DMS79 (cell line): Measurements from ENCODE around the gene KIF18A.
"Not testable (repeated sequence)": the region's sequence is repeated elsewhere in the genome, so short reads cannot be mapped to it uniquely, and the experiment has no call there.

Experiments used
- DNase-seq: peaks from one replicate; lab custom pipeline; 2025; lab: John Stamatoyannopoulos, UW

KIF18A gene

DNA sequence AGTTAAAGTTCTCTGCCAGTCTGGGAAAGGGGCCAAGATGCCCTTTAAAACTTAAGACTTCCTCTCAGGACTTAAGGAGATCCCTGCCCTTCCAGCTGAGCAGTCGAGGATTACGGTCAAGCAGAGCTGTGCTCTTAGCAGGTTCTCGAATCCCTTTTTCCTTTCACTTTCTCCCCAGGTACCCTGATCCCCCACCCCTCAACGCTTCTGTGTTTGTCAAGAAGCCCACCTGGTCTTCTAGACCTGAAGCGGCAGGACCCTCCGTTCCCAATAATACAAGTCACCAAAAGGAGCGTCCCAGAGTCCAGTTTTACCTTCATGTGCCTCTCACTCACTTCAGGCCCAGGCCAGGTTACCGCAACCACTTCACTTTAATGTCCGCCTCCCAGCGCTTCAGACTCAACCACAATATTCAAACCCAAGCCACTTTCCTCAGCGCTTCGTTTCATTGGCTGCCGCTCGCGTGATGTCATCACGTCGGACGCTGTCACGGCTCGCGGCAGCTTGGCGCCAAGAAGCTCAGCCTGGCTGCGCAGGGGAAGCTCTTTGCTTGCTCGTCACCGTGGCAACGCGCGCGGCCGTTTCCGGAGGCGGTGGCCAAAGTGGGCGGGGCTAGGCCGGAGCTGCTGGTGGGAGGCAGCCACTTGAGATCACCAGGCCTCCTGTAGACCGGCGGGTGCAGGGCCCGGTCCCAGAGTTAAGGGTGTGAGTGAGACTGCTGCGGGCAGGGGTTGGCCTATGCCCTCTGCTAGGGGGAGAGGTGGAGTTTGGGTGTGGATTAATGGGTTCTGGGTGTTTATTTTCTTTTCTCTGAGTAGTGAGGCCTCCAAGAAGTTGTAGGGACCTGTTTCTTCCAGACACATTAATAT lies at the start of gene KIF18A, which contains the start of gene METTL15:
TSS of gene KIF18A (minus strand) at position 407 of the 869 bp plus-strand sequence. CDS start 10,209 bp downstream, outside the sequence.
TSS of gene METTL15 (plus strand) at position 639 of the 869 bp plus-strand sequence. CDS start 4,947 bp downstream, outside the sequence.
- DNase-seq, result peak; percentile 97

DNA sequence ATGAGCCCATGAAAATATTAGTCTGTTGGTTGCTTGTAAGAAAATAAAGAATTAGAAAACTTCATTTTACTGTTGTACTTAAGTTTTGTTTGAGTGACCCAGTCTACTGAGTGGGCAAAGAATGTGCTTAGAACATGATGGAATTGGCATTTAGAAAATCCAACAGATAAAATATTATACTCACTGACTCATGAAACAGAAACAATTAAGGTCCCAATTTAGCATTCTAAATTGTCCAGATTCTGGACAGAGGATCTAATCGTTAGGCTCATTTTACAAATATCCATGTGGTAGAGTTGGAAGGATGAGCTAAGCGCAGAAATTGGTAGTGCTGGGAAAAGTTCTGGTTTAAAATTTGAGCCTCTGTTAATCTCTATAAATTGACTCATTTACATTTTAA lies 45.6 kb upstream of the KIF18A start:
- no peak for DNase-seq

DNA sequence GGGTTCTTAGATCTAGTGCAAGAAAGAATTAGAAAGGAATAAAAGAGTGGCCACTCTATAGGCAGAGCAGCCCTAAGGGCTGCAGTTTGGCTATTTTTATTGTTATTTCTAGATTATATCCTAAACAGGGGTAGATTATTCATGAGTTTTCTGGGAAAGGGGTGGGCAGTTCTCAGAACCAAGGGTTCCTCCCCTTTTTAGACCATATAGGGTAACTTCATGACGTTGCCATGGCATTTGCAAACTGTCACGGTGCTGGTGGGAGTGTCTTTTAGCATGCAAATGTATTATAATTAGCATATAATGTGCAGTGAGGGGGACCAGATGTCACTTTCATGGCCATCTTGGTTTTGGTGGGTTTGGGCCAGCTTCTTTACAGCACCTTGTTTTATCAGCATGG lies 44.8 kb upstream of the KIF18A start:
- no peak for DNase-seq

DNA sequence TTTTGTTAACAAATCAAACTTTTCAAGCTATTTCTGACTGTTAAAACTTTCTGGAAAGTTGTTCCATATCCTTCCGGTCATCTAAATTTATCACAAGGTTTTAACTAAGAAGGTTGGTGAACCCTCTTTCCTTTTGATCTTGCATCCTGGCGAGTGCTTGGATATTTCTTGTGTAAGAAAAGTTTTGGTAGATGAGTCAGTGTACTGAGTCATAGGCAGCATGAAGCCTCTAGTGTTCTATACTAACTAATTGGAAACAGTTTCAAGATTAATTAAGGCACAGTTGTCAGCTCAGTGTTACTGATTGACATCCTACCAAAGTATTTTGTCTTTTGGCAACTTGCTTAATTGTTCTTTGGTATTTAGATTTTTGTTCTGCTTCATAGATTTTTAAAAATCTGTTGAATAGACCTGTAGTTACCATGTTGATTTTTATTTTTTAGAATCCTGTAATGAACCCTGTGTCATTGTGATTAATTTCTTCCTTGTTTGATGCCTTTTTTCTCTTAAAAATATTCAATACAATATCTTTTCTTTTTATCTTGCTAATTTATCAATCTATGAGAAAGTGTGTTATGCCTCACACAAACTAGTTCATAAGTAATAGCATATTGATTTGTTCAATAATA lies 38.3 kb upstream of the KIF18A start:
- DNase-seq, result no peak

DNA sequence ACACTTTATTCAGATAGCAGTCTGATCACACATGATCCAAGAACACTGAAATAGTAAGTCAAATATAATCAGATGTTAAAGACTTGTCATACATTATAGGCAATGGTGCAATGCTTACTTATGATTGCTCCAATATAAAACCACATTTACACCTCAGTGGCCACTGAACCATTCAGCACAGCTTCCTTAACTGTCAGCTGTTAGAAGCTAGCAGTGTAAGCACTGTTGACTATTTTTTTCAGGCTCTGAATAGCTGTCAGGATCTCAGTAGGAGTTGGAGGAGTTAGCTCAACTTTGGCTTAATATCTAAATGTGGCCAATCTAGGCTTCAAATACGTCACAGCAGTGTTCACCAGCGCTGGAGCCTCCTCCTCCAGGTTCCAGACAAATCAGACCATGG lies 36.9 kb upstream of the KIF18A start:
- DNase-seq, result no peak

DNA sequence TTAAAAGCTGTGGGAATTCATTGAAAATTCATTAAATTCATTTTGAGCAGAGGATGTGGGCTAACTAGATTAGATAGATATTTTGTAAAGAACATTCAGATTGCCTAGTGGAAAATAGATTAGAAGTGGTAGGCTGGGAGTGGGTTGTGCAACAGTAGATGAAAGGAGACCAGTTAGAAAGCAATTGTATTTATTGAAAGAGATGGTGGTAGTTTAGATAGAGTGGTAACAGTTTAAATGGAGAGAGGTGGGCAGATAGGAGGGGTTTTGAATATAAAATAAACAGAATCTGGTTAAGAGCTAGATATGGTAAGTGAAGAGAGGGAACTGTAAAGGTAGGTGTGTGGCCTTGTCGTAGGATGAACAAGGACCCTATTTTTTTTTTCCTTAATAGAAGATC lies 34.8 kb upstream of the KIF18A start:
- no peak for DNase-seq

DNA sequence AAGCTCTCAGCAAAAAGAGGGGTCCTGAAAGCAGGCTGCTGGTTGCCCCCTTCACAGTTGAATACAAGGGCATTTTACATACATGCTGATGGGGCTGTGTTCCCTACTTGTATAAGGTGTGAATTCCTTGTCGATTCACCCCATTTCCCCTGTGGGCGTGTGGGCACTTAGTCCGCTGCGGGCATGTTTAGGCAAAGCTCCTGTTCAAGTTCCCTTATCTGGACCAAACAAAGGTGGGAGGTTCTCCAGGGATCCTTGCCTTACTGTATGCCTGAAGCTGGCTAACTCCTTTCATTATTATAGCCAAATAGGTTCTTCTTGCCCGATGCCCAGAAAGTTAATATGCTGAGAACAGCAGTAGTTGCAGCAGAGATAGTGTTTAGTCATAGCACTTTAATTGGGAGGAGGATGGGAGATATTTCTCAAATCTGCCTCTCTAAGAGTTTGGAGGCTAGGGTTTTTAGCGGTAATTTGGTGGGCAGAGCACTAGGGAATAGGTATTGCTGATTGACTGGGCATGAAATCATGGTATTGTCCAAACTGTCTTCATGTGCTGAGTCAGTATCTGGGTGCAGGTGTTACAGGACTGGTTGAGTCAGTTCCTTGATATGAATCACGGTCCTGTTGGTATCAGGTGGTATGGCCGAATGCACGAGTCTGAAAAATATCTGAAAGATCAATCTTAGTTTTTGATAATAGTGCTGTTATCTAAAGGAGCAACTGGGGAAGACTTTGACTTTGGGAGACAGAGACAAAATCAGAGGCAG lies 32.9 kb upstream of the KIF18A start:
- DNase-seq, result no peak

DNA sequence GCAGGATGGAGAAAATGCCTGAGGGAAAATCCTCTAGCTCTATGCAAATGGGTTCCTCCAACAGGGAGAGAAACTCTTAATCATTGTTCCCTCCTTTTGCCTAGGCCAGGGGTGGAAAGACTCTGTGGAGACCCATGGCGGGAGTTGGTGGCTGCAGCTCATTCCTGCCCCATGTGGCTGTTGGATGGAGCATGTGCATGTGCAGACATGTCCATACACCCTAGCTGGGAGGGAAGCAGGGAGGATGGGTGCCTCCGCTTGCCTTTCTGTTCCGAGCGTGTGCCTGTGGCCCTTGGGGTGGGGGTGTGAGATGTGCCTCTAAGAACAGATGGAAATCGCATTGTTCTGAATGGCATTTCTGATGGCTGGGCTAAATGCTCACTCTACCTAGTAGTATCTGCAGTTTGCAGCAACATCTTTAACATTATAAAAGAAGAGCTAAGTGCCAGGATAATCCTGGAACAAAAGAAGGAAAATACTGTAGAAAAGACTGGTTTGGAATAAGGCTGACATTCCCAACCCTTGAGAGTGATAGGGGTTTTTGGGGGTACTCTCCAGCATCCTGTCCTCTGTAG lies 32.0 kb upstream of the KIF18A start:
- no peak for DNase-seq

DNA sequence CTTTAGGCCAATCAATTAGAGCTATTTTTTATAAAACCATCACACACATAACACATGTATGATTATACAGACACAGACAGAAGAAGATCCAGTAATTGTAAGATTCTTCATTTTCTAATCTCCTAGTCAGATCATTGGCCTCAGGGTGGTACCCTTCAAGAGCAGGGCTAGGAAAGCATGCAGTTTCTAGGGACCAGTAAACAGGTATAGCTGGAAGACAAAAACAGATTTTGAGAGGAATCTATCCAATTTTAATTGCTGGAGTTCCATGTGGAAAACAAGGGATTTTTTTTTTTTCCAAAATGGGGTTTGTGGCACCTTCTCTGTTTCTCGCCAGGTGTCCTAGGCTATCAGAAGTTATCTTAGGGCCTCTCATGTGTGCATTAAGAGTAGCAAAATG lies 29.9 kb upstream of the KIF18A start:
- DNase-seq, result no peak

DNA sequence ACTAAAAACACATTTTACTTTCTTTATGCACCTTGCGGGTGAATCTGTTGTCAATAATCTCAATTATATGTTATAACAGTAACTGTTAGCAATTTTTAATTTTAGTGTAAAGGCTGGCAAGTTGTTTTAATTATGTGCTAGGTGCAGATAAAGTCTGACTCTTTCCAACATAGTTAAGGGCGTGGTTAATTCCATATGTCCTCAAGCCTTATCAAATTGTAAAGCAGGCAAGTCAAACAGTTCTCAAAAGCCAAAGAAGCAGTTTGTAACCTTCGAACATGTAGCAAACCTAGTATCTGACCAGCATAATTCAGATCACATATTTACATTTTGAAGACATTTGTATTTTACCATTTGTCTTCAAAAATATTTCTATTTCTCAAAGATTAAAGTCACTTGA lies 29.4 kb upstream of the KIF18A start:
- no peak for DNase-seq

DNA sequence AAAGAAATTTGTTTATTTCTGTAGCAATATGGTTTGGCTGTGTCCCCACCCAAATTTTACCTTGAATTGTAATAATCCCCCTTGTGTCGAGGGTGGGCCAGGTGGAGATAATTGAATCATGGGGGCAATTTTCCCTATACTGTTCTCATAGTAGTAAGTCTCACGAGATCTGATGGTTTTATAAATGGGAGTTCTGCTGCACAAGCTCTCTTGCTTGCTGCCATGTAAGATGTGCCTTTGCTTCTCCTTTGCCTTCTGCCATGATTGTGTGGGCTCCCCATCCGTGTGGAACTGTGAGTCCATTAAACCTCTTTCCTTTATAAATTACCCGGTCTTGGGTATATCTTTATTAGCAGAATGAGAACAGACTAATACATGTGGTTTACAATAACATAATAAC lies 28.2 kb upstream of the KIF18A start:
- DNase-seq, result not testable (repeated sequence)

DNA sequence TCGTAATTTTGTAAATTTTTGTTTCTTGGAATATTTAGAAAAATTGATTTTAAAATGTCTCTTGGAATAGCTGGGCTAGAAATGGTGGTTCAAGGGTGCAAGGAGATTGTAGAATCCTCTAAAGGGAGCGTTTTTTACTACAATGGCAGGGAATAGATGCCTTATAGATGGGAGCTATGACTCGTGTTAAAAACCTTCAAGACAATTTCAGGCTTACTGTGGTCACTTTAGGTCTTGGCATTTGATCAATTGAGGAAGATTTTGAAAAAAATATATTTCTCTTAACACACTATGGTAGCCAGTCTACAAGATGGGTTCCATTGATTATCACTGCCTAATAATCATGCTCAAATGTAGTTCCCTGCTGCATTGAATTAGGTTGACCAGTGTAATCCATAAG lies 25.2 kb upstream of the KIF18A start:
- DNase-seq, result no peak

DNA sequence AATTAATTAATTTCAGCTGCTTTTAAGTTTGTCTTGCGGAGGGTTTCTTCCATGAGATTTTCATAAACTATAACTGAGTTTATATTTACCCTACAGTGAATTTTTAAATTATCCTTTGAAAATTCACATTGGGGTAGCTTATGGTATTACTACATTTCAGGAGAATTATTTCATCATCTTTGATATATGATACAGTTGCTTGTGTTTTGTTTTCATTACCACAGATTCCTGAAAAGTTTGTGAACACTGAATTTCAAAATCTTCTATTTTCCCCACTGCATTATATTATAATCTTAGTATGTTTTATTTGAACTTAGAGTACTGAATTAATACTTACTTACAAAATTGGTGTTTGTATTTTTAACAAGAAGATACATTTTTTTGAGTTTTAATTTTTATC lies 24.6 kb upstream of the KIF18A start:
- no peak for DNase-seq

DNA sequence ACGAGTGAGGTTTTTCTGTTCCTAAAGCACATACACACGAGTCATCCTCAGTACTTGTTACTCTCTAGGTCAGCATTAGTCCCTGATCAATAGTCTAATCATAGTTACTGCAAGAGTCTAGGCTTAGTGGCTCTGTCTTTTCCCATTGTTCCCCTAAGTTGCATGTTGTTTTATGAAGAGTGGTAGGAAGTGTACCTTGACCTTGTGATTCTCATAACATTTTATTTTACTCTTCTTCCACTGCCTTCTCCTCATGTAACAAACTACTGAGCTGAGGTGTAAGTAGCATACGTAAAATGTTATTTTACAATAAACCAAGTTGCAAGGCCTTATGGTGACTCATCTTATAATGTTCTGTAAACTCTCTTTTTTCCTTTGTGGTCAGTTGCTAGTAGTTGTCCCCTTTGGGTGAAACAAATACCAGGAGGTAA lies 15.2 kb upstream of the KIF18A start:
- DNase-seq, result no peak

DNA sequence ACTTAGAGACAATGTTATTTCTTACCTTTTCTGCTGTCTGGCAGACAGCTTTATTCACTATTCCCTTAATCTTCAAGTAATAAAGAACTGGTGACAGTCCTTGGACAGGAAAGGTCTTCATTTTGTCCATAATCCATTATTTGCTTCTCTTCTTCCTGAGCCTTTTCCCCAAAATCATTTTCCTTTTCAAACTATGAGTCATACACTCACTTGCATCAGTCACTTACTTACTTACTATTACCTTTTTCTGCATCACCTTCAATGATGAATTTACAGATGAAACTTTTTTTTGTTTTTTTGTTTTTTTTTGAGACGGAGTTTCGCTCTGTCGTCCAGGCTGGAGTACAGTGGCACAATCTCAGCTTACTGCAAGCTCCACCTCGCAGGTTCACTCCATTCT lies 9.8 kb upstream of the KIF18A start:
- DNase-seq, result no peak

DNA sequence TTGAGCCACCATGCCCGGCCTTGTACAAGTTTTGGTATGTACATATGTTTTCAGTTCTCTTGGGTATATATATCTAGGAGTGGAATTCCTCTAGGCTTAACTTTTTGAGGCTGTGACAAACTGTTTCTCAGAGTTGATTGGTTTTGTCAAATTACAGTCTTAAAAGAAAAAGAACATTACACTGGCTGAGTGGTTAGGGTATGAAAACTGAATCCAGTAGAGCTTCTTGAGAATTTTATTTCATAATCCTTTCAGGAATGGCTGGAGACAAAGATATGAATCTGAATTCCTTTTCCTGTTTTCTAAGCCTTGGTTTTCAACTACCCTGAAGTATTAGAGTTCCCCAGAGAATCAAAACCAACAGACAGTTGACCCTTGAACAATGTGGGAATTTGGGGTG lies 6.8 kb upstream of the KIF18A start:
- no peak for DNase-seq

DNA sequence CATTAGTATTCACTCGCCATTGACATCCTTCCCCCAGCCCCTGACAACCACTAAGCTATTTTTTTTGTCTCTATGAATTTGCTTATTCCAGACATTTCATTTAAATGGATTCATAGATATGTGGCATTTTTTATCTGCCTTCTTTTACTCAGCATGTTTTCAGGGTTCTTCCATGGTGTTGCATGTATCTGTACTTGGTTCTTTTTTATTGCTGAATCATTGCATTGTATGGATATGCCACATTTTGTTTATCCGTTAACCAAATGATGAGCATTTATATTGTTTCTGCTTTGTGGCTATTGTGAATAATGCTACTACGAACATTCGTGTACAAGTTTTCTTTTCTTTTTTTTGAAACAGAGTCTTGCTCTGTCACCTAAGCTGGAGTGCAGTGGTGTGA lies 6.2 kb upstream of the KIF18A start:
- DNase-seq, result no peak

DNA sequence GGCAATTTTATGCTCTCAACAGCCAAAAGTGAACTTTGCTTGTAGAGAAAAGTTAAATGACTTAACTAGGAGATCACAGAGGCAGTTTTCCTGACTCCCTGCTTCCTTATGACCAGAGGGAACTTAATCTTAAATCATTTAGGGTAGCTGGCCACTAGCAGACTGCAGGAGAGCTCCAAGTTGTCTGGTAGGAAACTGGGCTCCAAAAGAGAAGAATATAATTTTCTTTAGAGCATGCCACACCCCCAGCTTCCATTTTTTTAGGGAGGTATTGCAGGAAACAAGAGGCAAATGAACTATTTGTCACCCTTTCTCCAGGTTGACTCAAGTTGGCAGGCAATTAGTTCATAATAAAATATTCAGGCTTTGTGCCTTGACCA lies 2.9 kb upstream of the KIF18A start:
- DNase-seq, result no peak

DNA sequence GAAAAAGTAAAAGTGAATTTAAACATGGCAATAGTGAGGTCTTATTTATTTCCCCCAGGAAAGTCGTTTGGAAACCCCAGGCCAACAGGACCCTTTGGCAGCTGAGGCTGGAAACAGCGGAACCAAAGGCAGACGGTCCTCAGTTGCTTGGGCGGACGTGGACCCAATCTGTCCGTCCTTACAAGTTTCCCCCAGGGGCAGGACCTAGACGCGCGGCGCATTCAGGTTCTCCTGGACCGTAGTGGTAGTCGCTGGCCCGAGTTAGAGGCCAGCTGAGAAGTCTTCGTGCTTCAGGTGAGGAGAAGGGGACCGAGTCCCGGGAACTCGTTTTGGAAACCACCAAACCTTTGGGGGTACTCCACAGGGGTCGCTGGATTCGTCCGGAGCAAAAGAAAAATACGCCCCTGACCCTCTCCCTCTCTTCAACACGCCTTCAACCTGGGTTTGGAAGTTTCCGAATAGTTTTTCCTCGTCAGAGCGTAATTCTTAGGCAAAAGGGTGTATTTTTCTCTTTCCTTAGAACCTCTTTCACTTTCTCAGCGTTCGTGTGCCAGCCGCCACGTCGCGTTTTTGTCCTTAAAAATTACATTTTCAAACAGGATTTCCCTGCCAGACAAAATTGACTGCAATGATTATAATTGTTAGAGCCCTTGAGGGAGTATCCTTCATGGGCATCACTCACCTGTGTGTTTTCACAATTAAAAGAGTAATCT lies 2.3 kb upstream of the KIF18A start:
- DNase-seq, result peak; percentile 57

DNA sequence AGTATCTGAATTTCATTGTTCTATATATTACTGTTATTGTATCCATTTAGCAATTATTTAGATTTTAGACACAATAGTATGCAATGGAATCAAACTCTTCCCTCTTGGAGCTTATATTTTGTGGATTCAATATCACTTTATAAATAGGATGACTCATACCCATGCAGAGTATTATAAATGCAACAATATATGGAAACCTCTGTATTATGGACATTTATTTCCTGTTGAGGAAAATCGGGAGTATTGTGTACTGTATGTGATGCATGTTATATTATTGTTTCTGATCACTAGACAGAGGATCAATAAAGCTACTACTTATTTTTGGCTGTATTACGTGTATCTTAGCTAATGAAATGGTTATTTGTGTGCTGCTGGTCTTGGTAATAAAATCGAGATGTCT lies 1.0 kb upstream of the KIF18A start:
- DNase-seq, result no peak

DNA sequence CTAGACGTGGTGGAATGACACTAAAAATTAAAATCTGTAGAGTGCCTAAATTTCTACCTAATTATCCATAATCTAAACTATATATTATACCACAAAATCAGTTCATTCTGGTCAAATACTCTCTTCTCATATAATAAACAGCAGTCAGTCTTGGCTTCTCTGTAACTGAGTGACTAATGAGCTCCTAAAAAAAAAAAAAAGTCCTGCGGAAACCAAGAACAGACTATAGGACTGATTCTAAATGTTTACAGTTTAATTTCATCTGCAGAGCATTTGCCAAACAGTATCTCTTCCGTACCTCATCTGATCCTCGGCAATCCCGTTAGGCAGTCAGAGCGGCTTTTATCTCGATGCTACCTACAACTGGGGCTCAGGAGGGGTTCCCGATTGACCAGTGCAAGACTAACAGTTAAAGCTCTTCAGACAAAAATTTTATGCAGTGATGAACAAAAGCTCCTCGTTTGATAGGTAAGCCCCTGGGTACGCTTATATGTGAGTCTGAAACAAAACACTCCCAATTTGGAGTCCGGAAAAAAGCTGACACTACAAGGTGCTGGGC lies 686 bp downstream of the KIF18A start:
- no peak for DNase-seq
